Ishikawa (cell line): ENCODE data around the gene ZMYND10.

Experiments used
- CEBPB ChIP-seq: IDR thresholded peaks from 2 replicates; pipeline ENCODE4 v1.6.1; 2012
- CREB1 ChIP-seq: IDR thresholded peaks from 2 replicates; pipeline ENCODE4 v1.6.1; 2012; ENCODE audit warnings: low read depth
- EGR1 ChIP-seq: IDR thresholded peaks from 2 replicates; pipeline ENCODE4 v1.6.1; 2012
- EP300 ChIP-seq: IDR thresholded peaks from 2 replicates; pipeline ENCODE4 v1.6.1; 2012; ENCODE audit warnings: borderline replicate concordance
- FOXM1 ChIP-seq: IDR thresholded peaks from 2 replicates; pipeline ENCODE4 v1.6.1; 2012; ENCODE audit warnings: low read depth, borderline replicate concordance
- MAX ChIP-seq: IDR thresholded peaks from 2 replicates; pipeline ENCODE4 v1.6.1; 2012
- NFIC ChIP-seq: IDR thresholded peaks from 2 replicates; pipeline ENCODE4 v1.6.1; 2012
- RAD21 ChIP-seq: IDR thresholded peaks from 2 replicates; pipeline ENCODE4 v1.6.1; 2012; ENCODE audit warnings: low read depth
- REST ChIP-seq: IDR thresholded peaks from 2 replicates; pipeline ENCODE4 v1.6.1; 2012; ENCODE audit warnings: low read depth, mild to moderate bottlenecking
- TAF1 ChIP-seq: IDR thresholded peaks from 2 replicates; pipeline ENCODE4 v1.6.1; 2012; ENCODE audit warnings: low read depth, mild to moderate bottlenecking
- TCF12 ChIP-seq: IDR thresholded peaks from 2 replicates; pipeline ENCODE4 v1.6.1; 2012; ENCODE audit warnings: low read depth
- TEAD4 ChIP-seq: IDR thresholded peaks from 2 replicates; pipeline ENCODE4 v1.6.1; 2012
- USF1 ChIP-seq: IDR thresholded peaks from 2 replicates; pipeline ENCODE4 v1.6.1; 2012
- YY1 ChIP-seq: IDR thresholded peaks from 2 replicates; pipeline ENCODE4 v1.6.1; 2012; ENCODE audit warnings: low read depth
- ZBTB7A ChIP-seq: IDR thresholded peaks from 2 replicates; pipeline ENCODE4 v1.6.1; 2012; ENCODE audit warnings: low read depth

The ZMYND10 gene

GRCh38 chr3:50299929-50300680 lies 45.4 kb downstream of the ZMYND10 start:
- TF ChIP-seq TAF1 (no peak), NFIC (no peak), ZBTB7A (no peak), FOXM1 (no peak)

GRCh38 chr3:50299638-50299928 lies 45.9 kb downstream of the ZMYND10 start:
- TF ChIP-seq EGR1 (no peak), USF1 (0 out of 2 replicates have a peak, but pooled peaks have one; percentile 24), TCF12 (no peak), ZBTB7A (no peak), REST (no peak), MAX (no peak), CREB1 (0 out of 2 replicates have a peak, but pooled peaks have one; percentile 2)

GRCh38 chr3:50298836-50299637 lies 46.5 kb downstream of the ZMYND10 start, which contains the start of the genes HYAL3 and NAA80:
TSS of gene HYAL3 (minus strand) at chr3:50299405. CDS start at chr3:50295602, 3,803 bp downstream.
TSS of gene NAA80 (minus strand) at chr3:50299405. CDS start at chr3:50297463, 1,942 bp downstream.
- TF ChIP-seq REST (no peak), TEAD4 (peak; percentile 31; the same call in 1 of the 2 replicates), FOXM1 (no peak), MAX (peak; percentile 80), YY1 (0 out of 2 replicates have a peak, but pooled peaks have one; percentile 49), CREB1 (0 out of 2 replicates have a peak, but pooled peaks have one; percentile 11), EP300 (peak; percentile 35; the same call in 1 of the 2 replicates)

GRCh38 chr3:50297896-50298725 lies 47.4 kb downstream of the ZMYND10 start:
- no peak for TF ChIP-seq CEBPB
- no peak for TF ChIP-seq TCF12
- TF ChIP-seq MAX: no peak
- TF ChIP-seq EGR1: no peak
- TF ChIP-seq REST: no peak
- no peak for TF ChIP-seq NFIC
- no peak for TF ChIP-seq USF1
- no peak for TF ChIP-seq EP300
- TF ChIP-seq YY1: no peak
- TF ChIP-seq FOXM1: no peak
- no peak for TF ChIP-seq RAD21
- no peak for TF ChIP-seq ZBTB7A
- no peak for TF ChIP-seq CREB1
- TF ChIP-seq TEAD4: no peak
- no peak for TF ChIP-seq TAF1
